CD4-positive, alpha-beta T cell treated with Interleukin-17A for 1 hour (primary cell): ENCODE measurements around the gene HOOK1.
"Not testable (repeated sequence)": the region's sequence is repeated elsewhere in the genome, so short reads cannot be mapped to it uniquely, and the experiment has no call there.

Source experiments
- DNase-seq: peaks from one replicate; pipeline ENCODE4 v3.0.0-alpha.2; 2020

The HOOK1 gene

GRCh38 chr1:59892841-59893811 is 78.4 kb downstream of the HOOK1 start:
- DNase-seq, result no peak

- no peak for DNase-seq
Measured at GRCh38 chr1:59897165-59897564, 82.4 kb downstream of the HOOK1 start.

GRCh38 chr1:59898927-59899326 is 84.2 kb downstream of the HOOK1 start:
- DNase-seq, result no peak

- DNase-seq, result no peak
Measured at GRCh38 chr1:59900640-59901039, 85.9 kb downstream of the HOOK1 start.

GRCh38 chr1:59901770-59902388 is 87.1 kb downstream of the HOOK1 start:
- no peak for DNase-seq

GRCh38 chr1:59903141-59903754 is 88.5 kb downstream of the HOOK1 start:
- peak; percentile 7 for DNase-seq

- DNase-seq, result no peak
Measured at GRCh38 chr1:59906931-59907330, 92.2 kb downstream of the HOOK1 start.

GRCh38 chr1:59908084-59908483 is 93.3 kb downstream of the HOOK1 start:
- no peak for DNase-seq

GRCh38 chr1:59908682-59909081 is 93.9 kb downstream of the HOOK1 start:
- DNase-seq, result no peak

GRCh38 chr1:59914791-59915286 is 100.1 kb downstream of the HOOK1 start:
- not testable (repeated sequence) for DNase-seq

- DNase-seq, result no peak
Measured at GRCh38 chr1:59915516-59915915, 100.8 kb downstream of the HOOK1 start.

GRCh38 chr1:59917026-59917784 is 102.5 kb downstream of the HOOK1 start:
- no peak for DNase-seq

GRCh38 chr1:59917785-59918180 is 103.0 kb downstream of the HOOK1 start:
- DNase-seq, result no peak

- no peak for DNase-seq
Measured at GRCh38 chr1:59919746-59920145, 105.0 kb downstream of the HOOK1 start.

GRCh38 chr1:59921258-59921899 is 106.6 kb downstream of the HOOK1 start:
- not testable (repeated sequence) for DNase-seq

GRCh38 chr1:59924653-59925052 is 109.9 kb downstream of the HOOK1 start:
- DNase-seq, result no peak
